Stimulated activated CD8-positive, alpha-beta memory T cell treated with anti-CD3 and anti-CD28 coated beads, Interleukin-12 subunit alpha, Interleukin-12 subunit beta, amount 100 ng/mL, for 4 hours (primary cell): ENCODE results near the gene FARP1.
A peak's percentile ranks its signal among the peaks of the same experiment; 100 is the strongest.

Source experiments
- DNase-seq: peaks from one replicate; pipeline ENCODE4 v3.0.0-alpha.2; 2020; ENCODE audit warnings: low read depth

The FARP1 gene

DNA sequence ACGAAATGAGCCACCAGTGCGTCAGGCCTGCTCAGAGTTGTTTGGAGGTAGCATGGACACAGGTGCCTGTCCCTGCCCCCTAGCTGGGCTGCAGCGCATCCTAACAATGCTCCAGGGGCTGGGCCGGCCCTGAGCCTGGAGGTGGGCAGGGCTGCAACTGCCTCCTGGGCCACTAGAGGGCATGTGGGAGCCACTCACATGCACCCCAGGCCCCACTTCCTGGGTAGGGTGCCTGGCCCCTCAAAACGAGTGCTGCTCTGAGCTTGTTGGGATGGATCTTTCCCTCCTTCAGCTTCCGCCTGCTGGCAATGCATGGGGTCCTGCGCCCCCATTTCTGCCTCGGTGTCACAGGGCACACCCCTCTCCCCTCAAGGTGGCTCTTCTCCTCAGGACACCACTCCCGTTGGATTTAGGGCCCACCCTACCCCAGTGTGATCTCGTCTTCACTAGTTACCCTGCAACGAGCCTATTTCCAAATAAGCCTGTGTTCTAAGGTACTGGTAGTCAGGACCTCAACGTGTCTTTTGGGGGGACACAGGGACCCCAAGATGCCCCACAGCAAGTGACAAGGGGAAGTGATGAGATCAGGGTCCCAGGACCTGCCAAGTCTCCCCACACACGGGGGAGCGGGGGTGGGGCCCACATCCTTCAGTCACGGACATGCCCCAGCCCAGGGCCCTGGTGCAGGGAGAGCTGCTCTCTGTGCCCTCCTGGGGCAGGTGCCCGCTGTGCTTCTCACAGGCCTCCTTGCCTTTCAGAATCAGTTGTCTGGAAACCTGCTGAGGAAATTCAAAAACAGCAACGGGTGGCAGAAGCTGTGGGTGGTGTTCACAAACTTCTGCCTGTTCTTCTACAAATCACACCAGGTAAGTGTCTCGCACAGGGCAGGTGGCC, 302.7 kb downstream of the FARP1 start:
- DNase-seq = peak; percentile 62

GRCh38 chr13:98446234-98446621, 303.3 kb downstream of the FARP1 start:
- DNase-seq = no peak

- no peak for DNase-seq
Observed at GRCh38 chr13:98447130-98447529, 304.2 kb downstream of the FARP1 start.

DNA sequence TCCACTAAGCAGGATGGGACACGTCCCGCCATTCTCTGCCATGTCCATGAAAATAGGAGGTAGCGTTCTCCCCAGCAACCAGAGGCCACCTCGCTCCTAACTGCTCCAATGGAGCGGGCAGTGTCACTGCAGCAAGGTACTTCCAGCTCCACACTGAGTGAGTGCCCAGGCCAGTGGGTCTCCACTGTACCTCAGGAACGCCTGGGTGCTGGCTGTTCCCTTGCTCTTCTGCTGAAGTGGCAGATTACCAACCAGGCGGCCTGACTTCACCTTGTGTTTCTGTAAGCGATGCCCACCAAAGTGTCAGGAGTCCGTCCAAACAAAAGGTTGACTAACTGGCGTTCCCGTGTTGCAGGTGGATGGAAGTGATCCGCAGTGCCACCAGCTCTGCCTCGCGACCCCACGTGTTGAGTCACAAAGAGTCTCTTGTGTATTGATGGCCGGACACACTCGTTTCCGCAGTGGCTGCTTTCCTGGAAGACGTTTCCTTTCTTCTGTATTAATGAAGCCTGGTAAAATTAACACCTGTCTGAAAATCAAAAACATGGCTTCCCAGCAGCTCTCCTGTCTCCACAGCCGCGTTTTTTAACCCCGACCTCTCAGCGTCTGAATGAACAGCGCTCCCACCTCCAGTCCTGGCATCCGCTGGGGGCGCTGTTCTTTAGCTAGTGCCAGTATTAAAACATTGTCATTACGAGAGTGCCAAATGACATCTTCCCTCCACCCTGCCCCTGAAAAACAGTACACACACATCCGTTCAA, 305.2 kb downstream of the FARP1 start:
- DNase-seq = no peak

- no peak for DNase-seq
Observed at GRCh38 chr13:98448642-98448928, 305.7 kb downstream of the FARP1 start.

DNA sequence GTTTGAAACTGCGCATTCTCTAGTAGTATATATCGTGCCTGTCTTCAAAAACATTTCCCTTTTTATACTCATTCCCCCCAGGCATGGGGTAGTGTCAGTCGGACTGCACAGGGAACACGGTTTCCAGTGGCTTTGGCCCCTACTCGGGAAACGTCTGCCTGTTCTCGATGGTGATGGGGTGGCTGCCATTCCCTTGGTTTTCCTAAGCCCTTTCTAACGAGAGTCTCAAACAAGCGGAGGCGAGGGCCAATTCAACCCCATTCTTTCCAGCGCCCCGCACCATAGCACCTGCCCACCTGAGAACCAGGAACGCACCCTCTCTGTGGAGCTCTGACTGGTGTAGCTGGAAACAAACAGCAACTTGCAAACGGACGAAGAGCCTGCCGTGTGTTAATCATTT, 306.4 kb downstream of the FARP1 start:
- no peak for DNase-seq

DNA sequence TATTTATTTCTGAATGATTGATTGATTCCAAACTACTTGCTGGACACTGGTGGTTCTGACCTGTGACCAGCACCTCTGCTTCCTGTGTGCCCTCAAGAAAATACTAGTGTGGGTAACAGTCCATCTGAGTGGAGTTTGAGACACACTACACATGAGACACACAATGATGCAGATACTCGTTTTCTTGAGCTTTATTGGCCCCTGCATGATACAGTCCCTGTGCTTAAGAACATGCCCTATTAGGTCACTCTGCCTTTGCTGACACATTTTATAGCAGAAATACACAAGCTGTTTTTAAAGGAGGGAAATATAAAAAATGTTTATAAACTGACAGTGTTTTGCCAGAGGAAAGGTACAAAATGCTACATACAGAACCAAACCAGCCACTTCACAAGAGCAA, 307.1 kb downstream of the FARP1 start:
- no peak for DNase-seq

GRCh38 chr13:98450539-98451111, 307.7 kb downstream of the FARP1 start:
- no peak for DNase-seq

GRCh38 chr13:98451676-98452470, 309.0 kb downstream of the FARP1 start:
- DNase-seq = no peak

GRCh38 chr13:98452851-98453843, 310.3 kb downstream of the FARP1 start:
- DNase-seq = no peak

GRCh38 chr13:98454389-98454881, 311.5 kb downstream of the FARP1 start:
- DNase-seq = no peak

DNA sequence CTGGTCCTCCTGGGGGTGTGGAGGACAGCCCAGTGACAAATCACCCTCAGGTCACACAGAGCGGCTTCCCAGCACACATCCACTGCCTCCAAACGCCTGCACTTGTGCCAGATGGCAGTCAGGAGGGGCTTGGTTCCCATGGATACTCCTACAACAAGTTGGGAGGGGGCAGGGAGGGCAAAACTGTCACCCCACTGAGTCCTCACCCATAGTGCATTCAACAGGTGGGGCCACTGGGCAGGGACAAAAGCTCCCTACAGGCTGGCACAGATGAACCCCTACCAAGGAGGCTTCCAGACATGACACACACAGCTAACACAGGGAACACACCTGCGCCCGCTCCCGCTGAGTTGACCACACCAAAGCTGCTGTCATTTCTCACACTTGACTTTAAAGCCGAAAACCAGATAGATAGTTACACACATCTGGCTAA, 313.5 kb downstream of the FARP1 start:
- DNase-seq = no peak

DNA sequence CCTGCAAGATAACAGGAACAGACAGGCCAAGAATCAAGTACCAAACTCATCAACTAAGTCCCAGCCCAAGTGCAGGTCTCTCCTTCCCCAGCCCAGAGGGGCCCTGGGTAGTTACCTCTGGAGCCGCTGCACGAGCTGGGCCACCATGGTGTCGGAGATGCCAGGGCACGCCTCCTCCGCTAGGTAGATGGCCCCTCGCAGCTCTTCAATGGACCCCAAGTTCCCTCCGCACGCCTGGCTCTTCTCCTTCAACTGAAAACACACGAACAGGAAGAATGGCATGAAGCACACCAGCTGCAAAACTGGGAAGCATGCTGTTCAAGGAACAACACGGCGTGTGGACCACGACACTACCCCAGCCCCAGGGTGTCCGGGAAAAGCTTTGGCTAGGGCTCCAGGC, 314.2 kb downstream of the FARP1 start:
- no peak for DNase-seq

DNA sequence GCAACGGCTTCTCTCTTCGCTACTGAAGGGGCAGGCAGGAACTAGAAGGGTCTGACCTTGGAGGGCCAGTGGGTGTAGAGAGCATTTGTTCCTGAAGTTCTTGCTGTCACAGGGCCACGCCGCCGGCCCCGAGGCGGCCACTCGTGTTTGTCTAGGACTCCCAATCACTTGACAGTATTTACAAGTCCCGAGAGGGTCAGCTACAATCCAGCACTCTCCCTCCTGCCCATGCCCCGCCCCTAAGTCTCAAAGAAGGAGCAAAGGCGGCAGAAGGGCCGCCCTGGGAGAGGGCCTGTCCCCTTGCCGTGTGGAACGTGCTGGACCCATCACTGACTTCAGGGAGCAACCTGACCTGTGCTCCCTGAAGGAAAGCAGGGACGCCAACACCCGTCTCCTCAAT, 315.5 kb downstream of the FARP1 start:
- no peak for DNase-seq

DNA sequence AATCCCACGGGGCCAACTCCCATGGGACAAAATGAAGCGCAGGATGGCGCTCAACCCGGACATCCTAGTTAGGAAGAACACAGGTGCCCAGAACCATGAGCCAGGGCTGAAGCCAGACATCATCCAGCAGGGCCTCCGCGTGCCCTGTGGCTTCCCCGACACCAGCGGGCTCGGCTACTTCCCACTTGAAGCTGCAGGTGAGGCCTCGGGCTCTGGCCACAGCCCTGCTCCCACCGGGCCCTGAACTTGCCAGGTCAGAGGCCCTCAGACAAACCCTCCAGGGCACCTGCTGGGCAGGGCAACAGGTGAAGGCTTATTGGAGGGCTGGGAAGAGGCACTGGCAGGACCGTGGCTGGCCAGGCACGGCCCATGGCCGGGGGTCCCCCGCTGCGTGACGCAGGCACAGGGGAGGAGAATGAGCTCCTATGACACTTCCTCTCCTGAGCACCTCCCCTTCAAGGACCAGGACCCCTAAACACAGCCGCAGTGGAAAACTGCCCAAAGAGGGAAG, 316.3 kb downstream of the FARP1 start:
- DNase-seq = no peak

DNA sequence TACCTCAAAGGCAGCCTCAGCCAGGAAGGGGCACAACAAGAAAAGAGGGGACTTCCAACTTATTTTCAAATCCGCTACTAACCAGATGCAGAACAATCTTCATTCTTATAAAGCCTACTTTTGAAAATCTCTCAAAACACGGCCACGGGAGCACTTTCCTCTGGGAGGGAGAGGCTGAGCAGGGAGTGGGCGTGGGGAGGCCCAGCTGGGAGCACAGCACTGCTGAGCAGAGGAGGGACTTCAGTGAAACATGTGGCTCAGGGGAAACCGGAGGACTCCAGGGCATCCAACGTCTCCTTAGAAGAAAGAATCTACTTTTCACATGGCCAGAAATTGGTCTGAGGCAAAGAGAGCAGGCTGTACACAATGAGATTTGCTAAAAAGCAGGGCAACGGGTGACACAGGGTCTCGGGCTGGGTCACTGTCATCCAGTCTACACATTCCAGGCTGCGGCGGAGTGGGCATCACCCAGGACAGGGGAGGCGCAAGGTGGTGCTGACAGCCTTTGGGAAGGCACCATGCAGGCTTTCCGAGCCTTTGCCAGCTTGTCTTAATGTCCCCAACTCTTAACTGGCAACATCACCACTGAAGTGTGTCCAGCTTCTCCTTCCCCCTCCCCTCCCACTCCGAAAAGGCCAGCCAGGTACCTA, 317.0 kb downstream of the FARP1 start:
- DNase-seq = no peak

DNA sequence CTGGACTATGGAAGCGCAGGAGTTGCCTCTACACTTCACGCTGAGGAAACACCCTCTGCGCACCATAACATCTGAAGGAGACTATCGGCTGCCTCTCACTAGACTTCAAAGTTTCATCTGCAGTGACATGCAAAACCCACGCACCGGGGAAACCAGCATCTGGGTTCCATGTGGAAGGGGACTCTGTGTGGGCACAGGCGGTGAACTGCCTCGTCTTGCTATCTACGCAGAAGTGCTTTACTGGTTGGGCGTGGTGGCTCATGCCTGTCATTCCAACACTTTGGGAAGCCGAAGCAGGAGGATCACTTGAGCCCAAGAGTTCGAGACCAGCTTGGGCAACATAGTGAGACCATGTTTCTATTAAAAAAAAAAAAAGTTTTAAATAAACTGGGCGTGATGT, 317.6 kb downstream of the FARP1 start:
- DNase-seq = no peak

GRCh38 chr13:98461486-98462240, 318.8 kb downstream of the FARP1 start:
- no peak for DNase-seq

DNA sequence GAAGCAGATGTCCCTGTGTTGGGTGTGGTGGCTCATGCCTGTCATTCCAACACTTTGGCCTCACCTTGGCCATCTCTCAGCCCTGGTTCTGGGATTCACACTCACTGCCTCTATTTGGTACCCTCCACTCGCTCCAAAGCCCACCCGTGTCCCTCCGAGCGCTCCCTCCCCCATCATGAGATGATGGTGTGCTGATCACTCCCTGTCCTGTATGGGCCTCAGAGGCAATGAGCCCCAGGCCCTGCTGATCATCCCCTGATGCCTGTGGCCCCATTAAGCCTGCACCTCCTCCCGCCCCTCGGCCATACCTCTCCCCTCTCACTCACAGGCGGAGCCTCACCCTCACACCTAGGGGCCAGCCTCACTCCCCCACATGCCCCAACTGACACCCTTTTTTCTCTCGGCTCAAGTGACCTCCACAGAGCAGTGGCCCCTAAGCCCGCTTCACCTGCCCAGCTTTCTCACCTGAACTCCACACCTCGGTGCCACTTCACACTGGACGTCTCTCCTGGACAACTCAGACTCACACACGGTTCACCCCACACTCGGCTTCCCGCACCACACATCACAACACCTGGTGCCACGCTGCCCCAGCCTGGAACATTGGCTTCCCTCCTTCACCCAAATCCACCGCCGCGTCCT, 319.5 kb downstream of the FARP1 start:
- DNase-seq = no peak
